Measurements from ENCODE around the gene PHLPP1.

The PHLPP1 gene

GRCh38 chr18:62755454-62755853 is 40.1 kb downstream of the PHLPP1 start:
- Histone ChIP-seq H3K36me3 (ENCODE audit: control insufficient read depth in 5 of 5, insufficient read depth in 5 of 5, low read length in 5 of 5) (no peaks in the 10 kb centered on the region), H3K4me1 (ENCODE audit: control insufficient read depth in 5 of 5, insufficient read depth in 5 of 5, low read length in 5 of 5) (peaks cover 0 to 11% (median 6%) of the 10 kb centered on the region in 5 donors), H3K9me3 (ENCODE audit: control insufficient read depth in 5 of 5, low read length in 5 of 5) (peaks cover 0 to 3% (median 0%) of the 10 kb centered on the region in 5 donors), H3K9ac (ENCODE audit: low read length in 5 of 5) (no peak overlapping the region), H3K4me3 (ENCODE audit: low read depth in 1 of 5, low read length in 5 of 5) (no peak overlapping the region), H3K27me3 (ENCODE audit: control insufficient read depth in 5 of 5, insufficient read depth in 4 of 5, low read length in 5 of 5) (no peaks in the 10 kb centered on the region), H3K27ac (ENCODE audit: low read depth, low read length) (no peak overlapping the region)

- Histone ChIP-seq H3K36me3 (ENCODE audit: control insufficient read depth in 5 of 5, insufficient read depth in 5 of 5, low read length in 5 of 5) (no peaks in the 10 kb centered on the region), H3K9me3 (ENCODE audit: control insufficient read depth in 5 of 5, low read length in 5 of 5) (peaks cover 0 to 3% (median 0%) of the 10 kb centered on the region in 5 donors), H3K4me1 (ENCODE audit: control insufficient read depth in 5 of 5, insufficient read depth in 5 of 5, low read length in 5 of 5) (peaks cover 0 to 7% (median 6%) of the 10 kb centered on the region in 5 donors), H3K9ac (ENCODE audit: low read length in 5 of 5) (no peak overlapping the region), H3K27me3 (ENCODE audit: control insufficient read depth in 5 of 5, insufficient read depth in 4 of 5, low read length in 5 of 5) (no peaks in the 10 kb centered on the region), H3K27ac (ENCODE audit: low read depth, low read length) (no peak overlapping the region), H3K4me3 (ENCODE audit: low read depth in 1 of 5, low read length in 5 of 5) (no peak overlapping the region)
Observed at GRCh38 chr18:62755946-62756345, 40.6 kb downstream of the PHLPP1 start.

GRCh38 chr18:62757399-62758010 is 42.2 kb downstream of the PHLPP1 start:
- peaks cover 0 to 3% (median 0%) of the 10 kb centered on the region in 5 donors for H3K9me3 ChIP-seq (ENCODE audit: control insufficient read depth in 5 of 5, low read length in 5 of 5)
- no peak overlapping the region for H3K27ac ChIP-seq (ENCODE audit: low read depth, low read length)
- H3K36me3 ChIP-seq (ENCODE audit: control insufficient read depth in 5 of 5, insufficient read depth in 5 of 5, low read length in 5 of 5): no peaks in the 10 kb centered on the region
- no peak overlapping the region for H3K9ac ChIP-seq (ENCODE audit: low read length in 5 of 5)
- H3K4me3 ChIP-seq (ENCODE audit: low read depth in 1 of 5, low read length in 5 of 5): no peak overlapping the region
- H3K27me3 ChIP-seq (ENCODE audit: control insufficient read depth in 5 of 5, insufficient read depth in 4 of 5, low read length in 5 of 5): no peaks in the 10 kb centered on the region
- no peaks in the 10 kb centered on the region for H3K4me1 ChIP-seq (ENCODE audit: control insufficient read depth in 5 of 5, insufficient read depth in 5 of 5, low read length in 5 of 5)

- H3K27ac ChIP-seq (ENCODE audit: low read depth, low read length): no peak overlapping the region
- H3K9ac ChIP-seq (ENCODE audit: low read length in 5 of 5): no peak overlapping the region
- H3K9me3 ChIP-seq (ENCODE audit: control insufficient read depth in 5 of 5, low read length in 5 of 5): peaks cover 0 to 3% (median 0%) of the 10 kb centered on the region in 5 donors
- no peak overlapping the region for H3K4me3 ChIP-seq (ENCODE audit: low read depth in 1 of 5, low read length in 5 of 5)
- H3K4me1 ChIP-seq (ENCODE audit: control insufficient read depth in 5 of 5, insufficient read depth in 5 of 5, low read length in 5 of 5): no peaks in the 10 kb centered on the region
- no peaks in the 10 kb centered on the region for H3K36me3 ChIP-seq (ENCODE audit: control insufficient read depth in 5 of 5, insufficient read depth in 5 of 5, low read length in 5 of 5)
- H3K27me3 ChIP-seq (ENCODE audit: control insufficient read depth in 5 of 5, insufficient read depth in 4 of 5, low read length in 5 of 5): no peaks in the 10 kb centered on the region
Observed at GRCh38 chr18:62758591-62758990, 43.2 kb downstream of the PHLPP1 start.

GRCh38 chr18:62759704-62760402 is 44.5 kb downstream of the PHLPP1 start:
- no peaks in the 10 kb centered on the region for H3K4me1 ChIP-seq (ENCODE audit: control insufficient read depth in 5 of 5, insufficient read depth in 5 of 5, low read length in 5 of 5)
- no peak overlapping the region for H3K9ac ChIP-seq (ENCODE audit: low read length in 5 of 5)
- no peak overlapping the region for H3K27ac ChIP-seq (ENCODE audit: low read depth, low read length)
- no peak overlapping the region for H3K4me3 ChIP-seq (ENCODE audit: low read depth in 1 of 5, low read length in 5 of 5)
- H3K36me3 ChIP-seq (ENCODE audit: control insufficient read depth in 5 of 5, insufficient read depth in 5 of 5, low read length in 5 of 5): no peaks in the 10 kb centered on the region
- H3K27me3 ChIP-seq (ENCODE audit: control insufficient read depth in 5 of 5, insufficient read depth in 4 of 5, low read length in 5 of 5): no peaks in the 10 kb centered on the region
- peaks cover 0 to 3% (median 0%) of the 10 kb centered on the region in 5 donors for H3K9me3 ChIP-seq (ENCODE audit: control insufficient read depth in 5 of 5, low read length in 5 of 5)

- no peaks in the 10 kb centered on the region for H3K27me3 ChIP-seq (ENCODE audit: control insufficient read depth in 5 of 5, insufficient read depth in 4 of 5, low read length in 5 of 5)
- no peaks in the 10 kb centered on the region for H3K36me3 ChIP-seq (ENCODE audit: control insufficient read depth in 5 of 5, insufficient read depth in 5 of 5, low read length in 5 of 5)
- no peak overlapping the region for H3K27ac ChIP-seq (ENCODE audit: low read depth, low read length)
- H3K4me3 ChIP-seq (ENCODE audit: low read depth in 1 of 5, low read length in 5 of 5): no peak overlapping the region
- peaks cover 0 to 1% (median 0%) of the 10 kb centered on the region in 5 donors for H3K9me3 ChIP-seq (ENCODE audit: control insufficient read depth in 5 of 5, low read length in 5 of 5)
- H3K9ac ChIP-seq (ENCODE audit: low read length in 5 of 5): no peak overlapping the region
- H3K4me1 ChIP-seq (ENCODE audit: control insufficient read depth in 5 of 5, insufficient read depth in 5 of 5, low read length in 5 of 5): no peaks in the 10 kb centered on the region
Observed at GRCh38 chr18:62760403-62760734, 45.0 kb downstream of the PHLPP1 start.

- Histone ChIP-seq H3K27ac (ENCODE audit: low read depth, low read length) (no peak overlapping the region), H3K36me3 (ENCODE audit: control insufficient read depth in 5 of 5, insufficient read depth in 5 of 5, low read length in 5 of 5) (no peaks in the 10 kb centered on the region), H3K4me1 (ENCODE audit: control insufficient read depth in 5 of 5, insufficient read depth in 5 of 5, low read length in 5 of 5) (peaks cover 0 to 4% (median 0%) of the 10 kb centered on the region in 5 donors)
Observed at GRCh38 chr18:62763101-62763521, 47.8 kb downstream of the PHLPP1 start.

GRCh38 chr18:62766266-62766665 is 50.9 kb downstream of the PHLPP1 start:
- Histone ChIP-seq H3K4me3 (ENCODE audit: low read depth in 1 of 5, low read length in 5 of 5) (no peak overlapping the region), H3K9ac (ENCODE audit: low read length in 5 of 5) (no peak overlapping the region), H3K27ac (ENCODE audit: low read depth, low read length) (no peak overlapping the region), H3K4me1 (ENCODE audit: control insufficient read depth in 5 of 5, insufficient read depth in 5 of 5, low read length in 5 of 5) (peaks cover 0 to 7% (median 0%) of the 10 kb centered on the region in 5 donors), H3K36me3 (ENCODE audit: control insufficient read depth in 5 of 5, insufficient read depth in 5 of 5, low read length in 5 of 5) (no peaks in the 10 kb centered on the region), H3K27me3 (ENCODE audit: control insufficient read depth in 5 of 5, insufficient read depth in 4 of 5, low read length in 5 of 5) (no peaks in the 10 kb centered on the region), H3K9me3 (ENCODE audit: control insufficient read depth in 5 of 5, low read length in 5 of 5) (no peaks in the 10 kb centered on the region)

More at GRCh38 chr18:62763101-62763521, 47.8 kb downstream of the PHLPP1 start:
- no peaks in the 10 kb centered on the region for H3K9me3 ChIP-seq (ENCODE audit: control insufficient read depth in 5 of 5, low read length in 5 of 5)
- no peak overlapping the region for H3K4me3 ChIP-seq (ENCODE audit: low read depth in 1 of 5, low read length in 5 of 5)
- H3K27me3 ChIP-seq (ENCODE audit: control insufficient read depth in 5 of 5, insufficient read depth in 4 of 5, low read length in 5 of 5): no peaks in the 10 kb centered on the region
- H3K9ac ChIP-seq (ENCODE audit: low read length in 5 of 5): no peak overlapping the region

- Histone ChIP-seq H3K9me3 (ENCODE audit: control insufficient read depth in 5 of 5, low read length in 5 of 5) (no peaks in the 10 kb centered on the region), H3K4me1 (ENCODE audit: control insufficient read depth in 5 of 5, insufficient read depth in 5 of 5, low read length in 5 of 5) (peaks cover 0 to 7% (median 0%) of the 10 kb centered on the region in 5 donors), H3K27me3 (ENCODE audit: control insufficient read depth in 5 of 5, insufficient read depth in 4 of 5, low read length in 5 of 5) (no peaks in the 10 kb centered on the region), H3K36me3 (ENCODE audit: control insufficient read depth in 5 of 5, insufficient read depth in 5 of 5, low read length in 5 of 5) (no peaks in the 10 kb centered on the region), H3K4me3 (ENCODE audit: low read depth in 1 of 5, low read length in 5 of 5) (no peak overlapping the region), H3K9ac (ENCODE audit: low read length in 5 of 5) (no peak overlapping the region), H3K27ac (ENCODE audit: low read depth, low read length) (no peak overlapping the region)
Observed at GRCh38 chr18:62767321-62767720, 52.0 kb downstream of the PHLPP1 start.

- Histone ChIP-seq H3K4me1 (ENCODE audit: control insufficient read depth in 5 of 5, insufficient read depth in 5 of 5, low read length in 5 of 5) (peaks cover 0 to 7% (median 0%) of the 10 kb centered on the region in 5 donors), H3K27me3 (ENCODE audit: control insufficient read depth in 5 of 5, insufficient read depth in 4 of 5, low read length in 5 of 5) (no peaks in the 10 kb centered on the region), H3K9ac (ENCODE audit: low read length in 5 of 5) (no peak overlapping the region), H3K36me3 (ENCODE audit: control insufficient read depth in 5 of 5, insufficient read depth in 5 of 5, low read length in 5 of 5) (no peaks in the 10 kb centered on the region), H3K27ac (ENCODE audit: low read depth, low read length) (no peak overlapping the region), H3K4me3 (ENCODE audit: low read depth in 1 of 5, low read length in 5 of 5) (no peak overlapping the region), H3K9me3 (ENCODE audit: control insufficient read depth in 5 of 5, low read length in 5 of 5) (no peaks in the 10 kb centered on the region)
Observed at GRCh38 chr18:62767836-62768557, 52.7 kb downstream of the PHLPP1 start.

All from subcutaneous abdominal adipose tissue (tissue), 5 donors.